Measurements from ENCODE around the gene TMEM74B. TPM values are rescaled to one million over a fixed set of nuclear protein-coding genes. Genes with fewer than 3 reads are reported as not detected.

TMEM74B gene
- total and polyA plus RNA-seq, 2 donors (not counting 1 experiment from before 2014, with no cell fraction given), result 0.42 to 1.4 TPM

DNA sequence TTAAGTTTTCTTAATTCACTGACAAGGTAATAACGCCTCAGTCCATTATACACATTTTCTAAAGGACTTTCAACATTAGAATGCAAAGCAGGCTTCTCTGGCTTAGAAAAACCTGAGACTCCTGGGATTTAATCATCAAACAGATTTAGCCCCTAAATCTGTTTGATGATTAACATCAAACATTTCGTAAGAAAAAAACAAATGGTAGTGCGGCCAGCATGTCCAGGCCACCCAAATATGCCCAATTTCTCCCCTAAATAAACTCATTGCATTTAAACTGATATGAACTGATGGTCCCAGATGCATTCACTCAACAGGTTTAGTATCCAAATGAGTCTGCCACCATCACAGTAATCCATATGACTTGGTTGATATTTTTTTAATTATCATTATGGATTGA lies 6.2 kb downstream of the TMEM74B start:
- TF ChIP-seq, protein P1, sequence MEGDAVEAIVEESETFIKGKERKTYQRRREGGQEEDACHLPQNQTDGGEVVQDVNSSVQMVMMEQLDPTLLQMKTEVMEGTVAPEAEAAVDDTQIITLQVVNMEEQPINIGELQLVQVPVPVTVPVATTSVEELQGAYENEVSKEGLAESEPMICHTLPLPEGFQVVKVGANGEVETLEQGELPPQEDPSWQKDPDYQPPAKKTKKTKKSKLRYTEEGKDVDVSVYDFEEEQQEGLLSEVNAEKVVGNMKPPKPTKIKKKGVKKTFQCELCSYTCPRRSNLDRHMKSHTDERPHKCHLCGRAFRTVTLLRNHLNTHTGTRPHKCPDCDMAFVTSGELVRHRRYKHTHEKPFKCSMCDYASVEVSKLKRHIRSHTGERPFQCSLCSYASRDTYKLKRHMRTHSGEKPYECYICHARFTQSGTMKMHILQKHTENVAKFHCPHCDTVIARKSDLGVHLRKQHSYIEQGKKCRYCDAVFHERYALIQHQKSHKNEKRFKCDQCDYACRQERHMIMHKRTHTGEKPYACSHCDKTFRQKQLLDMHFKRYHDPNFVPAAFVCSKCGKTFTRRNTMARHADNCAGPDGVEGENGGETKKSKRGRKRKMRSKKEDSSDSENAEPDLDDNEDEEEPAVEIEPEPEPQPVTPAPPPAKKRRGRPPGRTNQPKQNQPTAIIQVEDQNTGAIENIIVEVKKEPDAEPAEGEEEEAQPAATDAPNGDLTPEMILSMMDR (IDR thresholded peaks at IDR 0.05), result no peak
- TF ChIP-seq EZH2 (IDR thresholded peaks at IDR 0.05; ENCODE audit: borderline replicate concordance, insufficient read depth, low read depth, low read length, poor library complexity, severe bottlenecking), result no peak
- Histone ChIP-seq H3K9ac (ENCODE audit: low read length) (no peak overlapping the region), H3K27me3 (replicated peaks in 1 of 4; ENCODE audit: control extremely low read depth in 1 of 4, control insufficient read depth in 3 of 4, insufficient read depth in 4 of 4, low read length in 3 of 4) (peaks cover 0 to 10% (median 3%) of the 10 kb centered on the region in 4 experiments), H4K20me1 (ENCODE audit: control insufficient read depth, insufficient read depth, low read length, poor library complexity, severe bottlenecking) (no peaks in the 10 kb centered on the region), H3K9me3 (ENCODE audit: control extremely low read depth in 1 of 3, control insufficient read depth in 2 of 3, insufficient read depth in 1 of 3, low read length in 2 of 3) (no peaks in the 10 kb centered on the region), H3K4me3 (ENCODE audit: control extremely low read depth in 1 of 5, extremely low read depth in 1 of 5, insufficient read depth in 1 of 5, low read depth in 2 of 5, low read length in 4 of 5) (no peak overlapping the region), H3K4me1 (ENCODE audit: control insufficient read depth in 2 of 2, insufficient read depth in 2 of 2, low read length in 2 of 2) (no peaks in the 10 kb centered on the region), H3K4me2 (replicated peaks; ENCODE audit: low read depth, low read length, poor library complexity, severe bottlenecking) (no peak overlapping the region), H3K79me2 (ENCODE audit: control insufficient read depth, insufficient read depth, low read length) (no peaks in the 10 kb centered on the region), H2AFZ (ENCODE audit: insufficient read depth, low read depth, low read length, poor library complexity, severe bottlenecking) (no peak overlapping the region), H3K27ac (ENCODE audit: low read length in 2 of 2) (no peak overlapping the region), H3K36me3 (replicated peaks in 1 of 2; ENCODE audit: control extremely low read depth in 1 of 2, control insufficient read depth in 1 of 2, extremely low read depth in 1 of 2, insufficient read depth in 2 of 2, low read length in 1 of 2) (peaks cover 0 to 9% of the 10 kb centered on the region in 2 experiments)
- Mint-ChIP-seq H3K4me3 (no peak overlapping the region), H3K9me3 (ENCODE audit: insufficient read depth) (no peaks in the 10 kb centered on the region), H3K4me1 (no peaks in the 10 kb centered on the region), H3K27me3 (peaks cover 9% of the 10 kb centered on the region), H3K27ac (no peak overlapping the region)
- POLR2A ChIA-PET, result no interaction called here
- intact Hi-C loops (cut with micrococcal nuclease), result no loop called here
- ATAC-seq (ENCODE audit: low read depth) (no peak), DNase-seq (no peak)
- CTCF ChIA-PET, result no interaction called here
- WGBS (ENCODE audit: insufficient coverage), result no CpG with 5 or more reads among the region's 3 CpGs

DNA sequence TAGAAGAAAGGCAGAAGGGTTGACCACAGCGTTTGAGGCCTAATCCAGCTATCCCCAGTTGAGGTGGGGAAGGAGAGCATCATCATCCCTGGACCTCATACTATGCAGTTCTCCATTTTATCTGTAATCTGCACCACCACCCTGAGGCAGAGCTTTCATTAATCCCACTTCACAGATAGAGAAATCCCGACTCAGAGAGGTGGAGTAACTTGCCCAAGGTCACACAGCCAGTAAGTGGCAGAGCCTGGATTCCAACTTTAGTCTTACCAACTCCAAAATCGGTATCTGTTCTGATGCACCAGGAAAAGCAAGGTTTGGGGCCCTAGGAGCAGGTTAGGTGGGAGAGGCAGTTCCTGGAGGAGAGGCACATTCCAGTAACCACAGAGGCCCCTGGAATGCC lies 6.7 kb downstream of the TMEM74B start:
- H3K9ac ChIP-seq (ENCODE audit: low read length), result no peak overlapping the region
- CTCF ChIA-PET, result no interaction called here
- no peak overlapping the region for H3K27ac ChIP-seq (ENCODE audit: low read length in 2 of 2)
- POLR2A ChIA-PET, result no interaction called here
- peaks cover 0 to 4% (median under 1%) of the 10 kb centered on the region in 4 experiments for H3K27me3 ChIP-seq (replicated peaks in 1 of 4; ENCODE audit: control extremely low read depth in 1 of 4, control insufficient read depth in 3 of 4, insufficient read depth in 4 of 4, low read length in 3 of 4)
- H3K4me2 ChIP-seq (replicated peaks; ENCODE audit: low read depth, low read length, poor library complexity, severe bottlenecking), result no peak overlapping the region
- H3K36me3 ChIP-seq (replicated peaks in 1 of 2; ENCODE audit: control extremely low read depth in 1 of 2, control insufficient read depth in 1 of 2, extremely low read depth in 1 of 2, insufficient read depth in 2 of 2, low read length in 1 of 2), result peaks cover 0 to 9% of the 10 kb centered on the region in 2 experiments
- no peak overlapping the region for H3K4me3 ChIP-seq (ENCODE audit: control extremely low read depth in 1 of 5, extremely low read depth in 1 of 5, insufficient read depth in 1 of 5, low read depth in 2 of 5, low read length in 4 of 5)
- no peaks in the 10 kb centered on the region for H3K9me3 Mint-ChIP-seq (ENCODE audit: insufficient read depth)
- ATAC-seq (ENCODE audit: low read depth) (no peak), DNase-seq (no peak)
- no peaks in the 10 kb centered on the region for H3K4me1 Mint-ChIP-seq
- intact Hi-C loops (cut with micrococcal nuclease), result no loop called here
- H3K4me3 Mint-ChIP-seq, result no peak overlapping the region
- H3K79me2 ChIP-seq (ENCODE audit: control insufficient read depth, insufficient read depth, low read length), result no peaks in the 10 kb centered on the region
- no peak overlapping the region for H3K27ac Mint-ChIP-seq
- WGBS (ENCODE audit: insufficient coverage), result 100% methylated on average over 1 of the region's 3 CpGs
- H4K20me1 ChIP-seq (ENCODE audit: control insufficient read depth, insufficient read depth, low read length, poor library complexity, severe bottlenecking), result no peaks in the 10 kb centered on the region
- peaks cover 4% of the 10 kb centered on the region for H3K27me3 Mint-ChIP-seq
- no peak for TF ChIP-seq EZH2 (IDR thresholded peaks at IDR 0.05; ENCODE audit: borderline replicate concordance, insufficient read depth, low read depth, low read length, poor library complexity, severe bottlenecking)
- TF ChIP-seq, protein P1 (IDR thresholded peaks at IDR 0.05), result no peak
- H3K4me1 ChIP-seq (ENCODE audit: control insufficient read depth in 2 of 2, insufficient read depth in 2 of 2, low read length in 2 of 2), result no peaks in the 10 kb centered on the region
- H3K9me3 ChIP-seq (ENCODE audit: control extremely low read depth in 1 of 3, control insufficient read depth in 2 of 3, insufficient read depth in 1 of 3, low read length in 2 of 3), result no peaks in the 10 kb centered on the region
- H2AFZ ChIP-seq (ENCODE audit: insufficient read depth, low read depth, low read length, poor library complexity, severe bottlenecking), result no peak overlapping the region
